HEK293 (cell line): ENCODE data around the gene GABPB1.
A peak's percentile ranks its signal among the peaks of the same experiment; 100 is the strongest.

ENCODE experiments used
- CTCF ChIA-PET: fragments of 350-600 bp; formaldehyde crosslinking; extraction: SDS; loops from one replicate; lab custom pipeline; 2021; ENCODE audit warnings: antibody characterized with exemption; lab: Yijun Ruan, JAX
- POLR2A ChIA-PET: fragments of 300-600 bp; formaldehyde crosslinking; extraction: SDS; loops from one replicate; lab custom pipeline; 2020; ENCODE audit warnings: antibody characterized with exemption, inconsistent platforms; lab: Yijun Ruan, JAX
- H3K27ac ChIP-seq: fragments of 200-500 bp; sonication (Bioruptor generic); 2 replicates; pipeline ENCODE4 v1.5.1; 2014; ENCODE audit warnings: low read depth, low read length, control low read depth, inconsistent platforms; ENCODE audit errors: extremely low read depth
- H3K36me3 ChIP-seq, 2 experiments: fragments of 200-500 bp in 1 of 2; sonication (Bioruptor generic) in 1 of 2; 1 replicate in 1 of 2; 2 replicates in 1 of 2; pipeline ENCODE4 v1.5.1; 2014 to 2017; ENCODE audit warnings: inconsistent platforms in 2 of 2, low read length in 2 of 2; ENCODE audit not compliant: control insufficient read depth in 2 of 2, insufficient read depth in 1 of 2
- H3K4me1 ChIP-seq: fragments of 200-500 bp; sonication (Bioruptor generic); 2 replicates; pipeline ENCODE4 v1.5.1; 2014; ENCODE audit warnings: mild to moderate bottlenecking, low read length, inconsistent platforms; ENCODE audit not compliant: control insufficient read depth, insufficient read depth
- H3K4me3 ChIP-seq: 2 replicates; pipeline ENCODE4 v1.5.1; 2011; ENCODE audit warnings: low read depth, mild to moderate bottlenecking, control low read depth, low read length, moderate library complexity
- H3K9me3 ChIP-seq: fragments of 200-500 bp; sonication (Bioruptor generic); 2 replicates; pipeline ENCODE4 v1.5.1; 2014; ENCODE audit warnings: low read depth, low read length, inconsistent platforms; ENCODE audit not compliant: control insufficient read depth, insufficient read depth
- YY2 ChIP-seq: fragments of 450-650 bp; formaldehyde crosslinking; IDR thresholded peaks from 2 replicates; pipeline ENCODE4 v1.5.1; 2016; ENCODE audit warnings: missing biosample characterization, missing genetic modification characterization
- ZFP3 ChIP-seq: fragments of 450-650 bp; formaldehyde crosslinking; IDR thresholded peaks from 2 replicates; pipeline ENCODE4 v1.5.1; 2016; ENCODE audit warnings: low read depth, missing biosample characterization, missing genetic modification characterization
- ZNF121 ChIP-seq: fragments of 450-650 bp; formaldehyde crosslinking; IDR thresholded peaks from 2 replicates; pipeline ENCODE4 v1.5.1; 2016; ENCODE audit warnings: missing biosample characterization, missing genetic modification characterization
- ZNF248 ChIP-seq: fragments of 450-650 bp; formaldehyde crosslinking; IDR thresholded peaks from 2 replicates; pipeline ENCODE4 v1.5.1; 2017; ENCODE audit warnings: missing biosample characterization, missing genetic modification characterization
- ZNF335 ChIP-seq: fragments of 450-650 bp; formaldehyde crosslinking; conservative IDR thresholded peaks from 2 replicates; pipeline ENCODE4 v1.5.1; 2016; ENCODE audit warnings: missing biosample characterization, missing genetic modification characterization
- ZNF416 ChIP-seq: fragments of 450-650 bp; formaldehyde crosslinking; IDR thresholded peaks from 2 replicates; pipeline ENCODE4 v1.5.1; 2016; ENCODE audit warnings: missing biosample characterization, missing genetic modification characterization
- ZNF670 ChIP-seq: fragments of 450-650 bp; formaldehyde crosslinking; IDR thresholded peaks from 2 replicates; pipeline ENCODE4 v1.5.1; 2016; ENCODE audit warnings: missing biosample characterization, missing genetic modification characterization, low read depth
- ZNF791 ChIP-seq: fragments of 450-650 bp; formaldehyde crosslinking; IDR thresholded peaks from 2 replicates; pipeline ENCODE4 v1.5.1; 2016; ENCODE audit warnings: missing biosample characterization, missing genetic modification characterization
- ZXDB ChIP-seq: fragments of 450-650 bp; formaldehyde crosslinking; IDR thresholded peaks from 2 replicates; pipeline ENCODE4 v1.5.1; 2016; ENCODE audit warnings: missing biosample characterization, missing genetic modification characterization
- TF ChIP-seq, protein P1 (sequence below): fragments of 450-650 bp; formaldehyde crosslinking; IDR thresholded peaks from 2 replicates; pipeline ENCODE4 v1.5.0; 2017; ENCODE audit warnings: missing biosample characterization, missing genetic modification characterization, borderline replicate concordance
- TF ChIP-seq, protein P2 (sequence below): fragments of 450-650 bp; formaldehyde crosslinking; conservative IDR thresholded peaks from 2 replicates; pipeline ENCODE4 v1.5.1; 2016; ENCODE audit warnings: low read depth, missing biosample characterization, missing genetic modification characterization
- TF ChIP-seq, protein P3 (sequence below): fragments of 450-650 bp; formaldehyde crosslinking; IDR thresholded peaks from 2 replicates; pipeline ENCODE4 v1.5.1; 2016; ENCODE audit warnings: missing biosample characterization, missing genetic modification characterization
- TF ChIP-seq, protein P4 (sequence below): fragments of 450-650 bp; formaldehyde crosslinking; IDR thresholded peaks from 2 replicates; pipeline ENCODE4 v1.5.1; 2016; ENCODE audit warnings: missing biosample characterization, missing genetic modification characterization
- TF ChIP-seq, protein P5 (sequence below): fragments of 450-650 bp; formaldehyde crosslinking; IDR thresholded peaks from 2 replicates; pipeline ENCODE4 v1.5.1; 2017; ENCODE audit warnings: missing biosample characterization, missing genetic modification characterization

The GABPB1 gene

DNA sequence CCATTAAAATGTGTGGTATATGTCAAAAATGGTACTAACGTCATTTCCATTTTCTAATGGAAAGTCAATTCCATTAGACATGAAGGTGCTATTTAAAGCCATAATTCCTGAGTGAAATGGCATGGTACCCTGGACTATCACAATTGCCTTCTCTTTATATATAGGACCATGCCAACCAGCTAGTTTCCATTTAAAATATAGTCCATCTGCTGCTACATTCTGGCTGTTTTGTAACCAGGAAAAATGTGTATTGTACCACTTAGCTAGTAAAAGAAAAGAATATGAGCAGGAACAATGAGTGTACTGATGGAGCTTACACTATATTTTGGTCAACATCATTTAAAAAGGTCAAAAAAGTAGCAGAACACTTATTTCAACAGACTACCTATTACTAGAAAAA, 59.0 kb downstream of the GABPB1 start:
- Histone ChIP-seq H3K4me1 (no peaks in the 10 kb centered on the region), H3K27ac (no peak overlapping the region), H3K4me3 (no peak overlapping the region), H3K9me3 (no peaks in the 10 kb centered on the region), H3K36me3 (peaks cover 8 to 19% of the 10 kb centered on the region in 2 experiments)
- POLR2A ChIA-PET = no interaction called here
- CTCF ChIA-PET = interaction anchor here (0.6 kb wide), 1 partner anchor 19 kb away, joined by 4 read pairs; no protein-coding TSS in a partner anchor
- TF ChIP-seq ZNF248 (tag by site-specific recombination) = no peak
- TF ChIP-seq, protein P1, sequence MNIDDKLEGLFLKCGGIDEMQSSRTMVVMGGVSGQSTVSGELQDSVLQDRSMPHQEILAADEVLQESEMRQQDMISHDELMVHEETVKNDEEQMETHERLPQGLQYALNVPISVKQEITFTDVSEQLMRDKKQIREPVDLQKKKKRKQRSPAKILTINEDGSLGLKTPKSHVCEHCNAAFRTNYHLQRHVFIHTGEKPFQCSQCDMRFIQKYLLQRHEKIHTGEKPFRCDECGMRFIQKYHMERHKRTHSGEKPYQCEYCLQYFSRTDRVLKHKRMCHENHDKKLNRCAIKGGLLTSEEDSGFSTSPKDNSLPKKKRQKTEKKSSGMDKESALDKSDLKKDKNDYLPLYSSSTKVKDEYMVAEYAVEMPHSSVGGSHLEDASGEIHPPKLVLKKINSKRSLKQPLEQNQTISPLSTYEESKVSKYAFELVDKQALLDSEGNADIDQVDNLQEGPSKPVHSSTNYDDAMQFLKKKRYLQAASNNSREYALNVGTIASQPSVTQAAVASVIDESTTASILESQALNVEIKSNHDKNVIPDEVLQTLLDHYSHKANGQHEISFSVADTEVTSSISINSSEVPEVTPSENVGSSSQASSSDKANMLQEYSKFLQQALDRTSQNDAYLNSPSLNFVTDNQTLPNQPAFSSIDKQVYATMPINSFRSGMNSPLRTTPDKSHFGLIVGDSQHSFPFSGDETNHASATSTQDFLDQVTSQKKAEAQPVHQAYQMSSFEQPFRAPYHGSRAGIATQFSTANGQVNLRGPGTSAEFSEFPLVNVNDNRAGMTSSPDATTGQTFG (tag by site-specific recombination) = no peak
- TF ChIP-seq YY2 = no peak
- TF ChIP-seq, protein P2, sequence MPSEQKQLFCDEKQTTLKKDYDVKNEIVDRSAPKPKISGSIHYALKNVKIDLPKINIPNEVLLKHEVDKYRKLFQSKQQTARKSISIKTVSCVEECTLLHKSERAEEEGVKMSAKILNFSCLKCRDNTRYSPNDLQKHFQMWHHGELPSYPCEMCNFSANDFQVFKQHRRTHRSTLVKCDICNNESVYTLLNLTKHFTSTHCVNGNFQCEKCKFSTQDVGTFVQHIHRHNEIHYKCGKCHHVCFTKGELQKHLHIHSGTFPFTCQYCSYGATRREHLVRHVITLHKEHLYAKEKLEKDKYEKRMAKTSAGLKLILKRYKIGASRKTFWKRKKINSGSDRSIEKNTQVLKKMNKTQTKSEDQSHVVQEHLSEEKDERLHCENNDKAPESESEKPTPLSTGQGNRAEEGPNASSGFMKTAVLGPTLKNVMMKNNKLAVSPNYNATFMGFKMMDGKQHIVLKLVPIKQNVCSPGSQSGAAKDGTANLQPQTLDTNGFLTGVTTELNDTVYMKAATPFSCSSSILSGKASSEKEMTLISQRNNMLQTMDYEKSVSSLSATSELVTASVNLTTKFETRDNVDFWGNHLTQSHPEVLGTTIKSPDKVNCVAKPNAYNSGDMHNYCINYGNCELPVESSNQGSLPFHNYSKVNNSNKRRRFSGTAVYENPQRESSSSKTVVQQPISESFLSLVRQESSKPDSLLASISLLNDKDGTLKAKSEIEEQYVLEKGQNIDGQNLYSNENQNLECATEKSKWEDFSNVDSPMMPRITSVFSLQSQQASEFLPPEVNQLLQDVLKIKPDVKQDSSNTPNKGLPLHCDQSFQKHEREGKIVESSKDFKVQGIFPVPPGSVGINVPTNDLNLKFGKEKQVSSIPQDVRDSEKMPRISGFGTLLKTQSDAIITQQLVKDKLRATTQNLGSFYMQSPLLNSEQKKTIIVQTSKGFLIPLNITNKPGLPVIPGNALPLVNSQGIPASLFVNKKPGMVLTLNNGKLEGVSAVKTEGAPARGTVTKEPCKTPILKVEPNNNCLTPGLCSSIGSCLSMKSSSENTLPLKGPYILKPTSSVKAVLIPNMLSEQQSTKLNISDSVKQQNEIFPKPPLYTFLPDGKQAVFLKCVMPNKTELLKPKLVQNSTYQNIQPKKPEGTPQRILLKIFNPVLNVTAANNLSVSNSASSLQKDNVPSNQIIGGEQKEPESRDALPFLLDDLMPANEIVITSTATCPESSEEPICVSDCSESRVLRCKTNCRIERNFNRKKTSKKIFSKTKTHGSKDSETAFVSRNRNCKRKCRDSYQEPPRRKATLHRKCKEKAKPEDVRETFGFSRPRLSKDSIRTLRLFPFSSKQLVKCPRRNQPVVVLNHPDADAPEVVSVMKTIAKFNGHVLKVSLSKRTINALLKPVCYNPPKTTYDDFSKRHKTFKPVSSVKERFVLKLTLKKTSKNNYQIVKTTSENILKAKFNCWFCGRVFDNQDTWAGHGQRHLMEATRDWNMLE (tag by site-specific recombination) = no peak

- CTCF ChIA-PET = no interaction called here
- H3K36me3 ChIP-seq = peaks cover 0 to 16% of the 10 kb centered on the region in 2 experiments; a peak in 2 of 3 replicates
- H3K4me3 ChIP-seq = no peak overlapping the region
- TF ChIP-seq ZNF121 (tag by site-specific recombination) = peak; percentile 63
- TF ChIP-seq, protein P3, sequence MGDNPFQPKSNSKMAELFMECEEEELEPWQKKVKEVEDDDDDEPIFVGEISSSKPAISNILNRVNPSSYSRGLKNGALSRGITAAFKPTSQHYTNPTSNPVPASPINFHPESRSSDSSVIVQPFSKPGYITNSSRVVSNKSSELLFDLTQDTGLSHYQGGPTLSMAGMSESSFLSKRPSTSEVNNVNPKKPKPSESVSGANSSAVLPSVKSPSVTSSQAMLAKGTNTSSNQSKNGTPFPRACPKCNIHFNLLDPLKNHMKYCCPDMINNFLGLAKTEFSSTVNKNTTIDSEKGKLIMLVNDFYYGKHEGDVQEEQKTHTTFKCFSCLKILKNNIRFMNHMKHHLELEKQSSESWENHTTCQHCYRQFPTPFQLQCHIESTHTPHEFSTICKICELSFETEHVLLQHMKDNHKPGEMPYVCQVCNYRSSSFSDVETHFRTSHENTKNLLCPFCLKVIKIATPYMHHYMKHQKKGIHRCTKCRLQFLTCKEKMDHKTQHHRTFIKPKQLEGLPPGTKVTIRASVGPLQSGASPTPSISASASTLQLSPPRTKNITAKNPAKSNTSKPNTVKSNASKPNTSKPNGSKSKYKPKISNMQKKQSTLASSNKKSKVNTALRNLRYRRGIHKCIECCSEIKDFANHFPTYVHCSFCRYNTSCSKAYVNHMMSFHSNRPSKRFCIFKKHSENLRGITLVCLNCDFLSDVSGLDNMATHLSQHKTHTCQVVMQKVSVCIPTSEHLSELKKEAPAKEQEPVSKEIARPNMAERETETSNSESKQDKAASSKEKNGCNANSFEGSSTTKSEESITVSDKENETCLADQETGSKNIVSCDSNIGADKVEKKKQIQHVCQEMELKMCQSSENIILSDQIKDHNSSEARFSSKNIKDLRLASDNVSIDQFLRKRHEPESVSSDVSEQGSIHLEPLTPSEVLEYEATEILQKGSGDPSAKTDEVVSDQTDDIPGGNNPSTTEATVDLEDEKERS (tag by site-specific recombination) = no peak
- no peak overlapping the region for H3K27ac ChIP-seq
- H3K9me3 ChIP-seq = no peaks in the 10 kb centered on the region
- no peaks in the 10 kb centered on the region for H3K4me1 ChIP-seq
- POLR2A ChIA-PET = no interaction called here
Measured at GRCh38 chr15:50289749-50290148, 65.2 kb downstream of the GABPB1 start.

DNA sequence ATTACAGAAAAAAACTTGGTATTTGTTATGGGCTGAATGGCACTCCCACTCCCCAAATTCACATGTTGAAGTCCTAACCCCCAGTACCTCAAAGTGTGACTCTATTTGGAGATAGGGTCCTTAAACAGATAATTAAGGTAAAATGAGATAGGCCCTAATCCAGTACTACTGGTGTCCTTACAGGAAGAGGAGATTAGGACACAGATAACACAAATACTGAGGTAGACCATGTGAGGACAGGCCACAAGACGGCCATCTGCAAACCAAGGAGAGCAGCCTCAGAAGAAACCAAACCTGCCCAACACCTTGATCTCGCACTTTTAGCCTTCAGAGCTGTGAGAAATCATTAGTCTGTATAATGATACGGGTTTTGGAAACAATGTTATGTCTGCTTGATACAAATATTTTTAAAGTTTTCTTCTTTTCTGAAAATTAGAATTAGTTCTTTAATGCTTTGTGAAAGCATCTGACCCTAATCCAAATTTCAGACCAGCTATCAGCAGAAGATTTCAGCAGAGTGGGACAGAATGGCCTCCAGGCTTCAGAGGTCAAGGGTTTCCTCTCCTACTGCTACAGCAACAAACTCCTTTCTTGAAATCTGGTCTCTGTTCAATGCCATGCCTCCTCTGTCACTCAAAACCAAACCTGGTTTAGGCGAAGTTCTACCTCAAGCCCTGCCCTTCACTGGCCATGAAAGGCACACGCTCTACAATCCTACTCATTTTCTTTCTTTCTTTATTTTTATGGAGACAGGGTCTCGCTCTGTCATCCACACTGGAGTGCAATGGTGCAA, 67.5 kb downstream of the GABPB1 start:
- Histone ChIP-seq H3K4me1 (no peaks in the 10 kb centered on the region), H3K9me3 (no peaks in the 10 kb centered on the region), H3K36me3 (peaks cover 0 to 14% of the 10 kb centered on the region in 2 experiments; a peak in 2 of 3 replicates), H3K4me3 (no peak overlapping the region), H3K27ac (no peak overlapping the region)
- CTCF ChIA-PET = interaction anchor here (0.7 kb wide), 1 partner anchor 200 kb away, joined by 3 read pairs; no protein-coding TSS in a partner anchor
- POLR2A ChIA-PET = no interaction called here
- TF ChIP-seq ZNF670 (tag by site-specific recombination) (no peak), ZXDB (tag by site-specific recombination) (no peak), ZNF791 (tag by site-specific recombination) (no peak), ZFP3 (no peak), ZNF335 (tag by site-specific recombination) (no peak), ZNF416 (tag by site-specific recombination) (no peak)
- TF ChIP-seq, protein P4, sequence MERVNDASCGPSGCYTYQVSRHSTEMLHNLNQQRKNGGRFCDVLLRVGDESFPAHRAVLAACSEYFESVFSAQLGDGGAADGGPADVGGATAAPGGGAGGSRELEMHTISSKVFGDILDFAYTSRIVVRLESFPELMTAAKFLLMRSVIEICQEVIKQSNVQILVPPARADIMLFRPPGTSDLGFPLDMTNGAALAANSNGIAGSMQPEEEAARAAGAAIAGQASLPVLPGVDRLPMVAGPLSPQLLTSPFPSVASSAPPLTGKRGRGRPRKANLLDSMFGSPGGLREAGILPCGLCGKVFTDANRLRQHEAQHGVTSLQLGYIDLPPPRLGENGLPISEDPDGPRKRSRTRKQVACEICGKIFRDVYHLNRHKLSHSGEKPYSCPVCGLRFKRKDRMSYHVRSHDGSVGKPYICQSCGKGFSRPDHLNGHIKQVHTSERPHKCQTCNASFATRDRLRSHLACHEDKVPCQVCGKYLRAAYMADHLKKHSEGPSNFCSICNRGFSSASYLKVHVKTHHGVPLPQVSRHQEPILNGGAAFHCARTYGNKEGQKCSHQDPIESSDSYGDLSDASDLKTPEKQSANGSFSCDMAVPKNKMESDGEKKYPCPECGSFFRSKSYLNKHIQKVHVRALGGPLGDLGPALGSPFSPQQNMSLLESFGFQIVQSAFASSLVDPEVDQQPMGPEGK = no peak
- TF ChIP-seq, protein P5, sequence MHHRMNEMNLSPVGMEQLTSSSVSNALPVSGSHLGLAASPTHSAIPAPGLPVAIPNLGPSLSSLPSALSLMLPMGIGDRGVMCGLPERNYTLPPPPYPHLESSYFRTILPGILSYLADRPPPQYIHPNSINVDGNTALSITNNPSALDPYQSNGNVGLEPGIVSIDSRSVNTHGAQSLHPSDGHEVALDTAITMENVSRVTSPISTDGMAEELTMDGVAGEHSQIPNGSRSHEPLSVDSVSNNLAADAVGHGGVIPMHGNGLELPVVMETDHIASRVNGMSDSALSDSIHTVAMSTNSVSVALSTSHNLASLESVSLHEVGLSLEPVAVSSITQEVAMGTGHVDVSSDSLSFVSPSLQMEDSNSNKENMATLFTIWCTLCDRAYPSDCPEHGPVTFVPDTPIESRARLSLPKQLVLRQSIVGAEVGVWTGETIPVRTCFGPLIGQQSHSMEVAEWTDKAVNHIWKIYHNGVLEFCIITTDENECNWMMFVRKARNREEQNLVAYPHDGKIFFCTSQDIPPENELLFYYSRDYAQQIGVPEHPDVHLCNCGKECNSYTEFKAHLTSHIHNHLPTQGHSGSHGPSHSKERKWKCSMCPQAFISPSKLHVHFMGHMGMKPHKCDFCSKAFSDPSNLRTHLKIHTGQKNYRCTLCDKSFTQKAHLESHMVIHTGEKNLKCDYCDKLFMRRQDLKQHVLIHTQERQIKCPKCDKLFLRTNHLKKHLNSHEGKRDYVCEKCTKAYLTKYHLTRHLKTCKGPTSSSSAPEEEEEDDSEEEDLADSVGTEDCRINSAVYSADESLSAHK (tag by site-specific recombination) = no peak
